Fibroblast of lung (primary cell): Measurements from ENCODE around the gene ACOXL.

Experiments
- CTCF ChIP-seq, 2 donors: IDR thresholded peaks in 1 of 2; conservative IDR thresholded peaks in 1 of 2; 1 replicate in 1 of 2; 2 replicates in 1 of 2; pipeline ENCODE4 v1.5.1; 2011 to 2012; ENCODE audit warnings: low read length in 2 of 2, control low read depth in 1 of 2, inconsistent platforms in 1 of 2, low read depth in 1 of 2, mild to moderate bottlenecking in 1 of 2
- EZH2 ChIP-seq: IDR thresholded peaks from 2 replicates; pipeline ENCODE4 v1.5.1; 2012; ENCODE audit warnings: low read length, control low read depth, mild to moderate bottlenecking; ENCODE audit errors: missing control alignments

GRCh38 chr2:110832740-110833139, 100.4 kb downstream of the ACOXL start:
- TF ChIP-seq CTCF (conservative IDR thresholded peaks at IDR 0.05 in 1 of 2, IDR thresholded peaks at IDR 0.05 in 1 of 2; ENCODE audit: low read depth in 1 of 2, low read length in 2 of 2), result no peak
- no peak for TF ChIP-seq EZH2
